GM06990 (cell line): Measurements from ENCODE around the gene TBC1D10B.

ENCODE experiments used
- DNase-seq: peaks from one replicate; pipeline ENCODE4 v3.0.0-alpha.2; 2011; ENCODE audit not compliant: insufficient read length; ENCODE audit errors: extremely low read depth
- H3K27me3 ChIP-seq: replicated peaks from 2 replicates; pipeline ENCODE4 v1.6.0; 2011; ENCODE audit warnings: low read length; ENCODE audit not compliant: control insufficient read depth, insufficient read depth
- H3K36me3 ChIP-seq: 2 replicates; pipeline ENCODE4 v1.5.1; 2011; ENCODE audit warnings: low read length; ENCODE audit not compliant: control insufficient read depth, insufficient read depth
- H3K4me3 ChIP-seq: replicated peaks from 2 replicates; pipeline ENCODE4 v1.5.1; 2011; ENCODE audit warnings: low read depth, mild to moderate bottlenecking, control low read depth, low read length
- CTCF ChIP-seq: IDR thresholded peaks from 2 replicates; pipeline ENCODE4 v1.5.1; 2011; ENCODE audit warnings: low read length, control low read depth, mild to moderate bottlenecking, inconsistent platforms; ENCODE audit not compliant: insufficient read depth, poor library complexity, severe bottlenecking

TBC1D10B gene

DNA sequence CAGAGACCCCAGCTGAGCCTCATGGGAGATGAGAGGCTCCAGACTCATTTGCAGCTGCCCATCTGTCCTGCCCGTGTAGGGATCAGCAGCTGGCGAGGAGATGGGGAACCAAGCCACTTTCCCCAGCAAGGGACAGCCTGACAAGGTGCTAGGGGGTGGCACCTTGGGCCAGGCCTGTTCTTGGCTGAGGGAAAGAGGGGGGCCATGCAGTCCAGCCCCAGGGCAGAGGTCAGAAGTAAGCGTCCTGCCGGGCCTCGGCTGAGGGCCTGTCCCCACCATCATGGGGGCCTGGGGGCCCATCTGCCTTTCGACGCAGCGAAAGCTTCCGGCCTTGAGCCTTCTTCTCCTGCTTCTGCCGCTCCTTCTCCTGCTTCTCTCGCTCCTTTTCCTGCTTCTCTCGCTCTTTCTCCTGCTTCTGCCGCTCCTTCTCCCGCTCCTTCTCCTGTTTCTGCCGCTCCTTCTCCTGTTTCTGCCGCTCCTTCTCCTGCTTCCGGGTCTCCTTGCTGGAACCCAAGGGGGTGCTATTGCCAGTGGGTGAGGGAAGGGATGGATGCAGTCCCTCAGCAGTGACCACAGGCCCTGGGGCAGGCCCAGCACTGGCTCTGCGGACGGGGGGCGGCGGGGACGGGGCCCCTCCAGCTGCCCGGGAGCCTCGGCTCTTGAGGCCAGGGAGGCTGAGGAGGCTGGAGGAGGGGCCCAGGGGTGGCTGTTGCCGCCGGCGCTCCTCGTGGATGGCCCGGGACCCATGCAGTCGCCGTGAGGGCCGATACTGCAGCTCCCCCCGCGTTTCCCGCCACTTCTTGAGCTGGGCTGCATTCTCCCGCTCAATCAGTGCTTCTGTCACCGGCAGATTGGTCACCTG, 12.3 kb downstream of the TBC1D10B start:
- no peak overlapping the region for H3K4me3 ChIP-seq

DNA sequence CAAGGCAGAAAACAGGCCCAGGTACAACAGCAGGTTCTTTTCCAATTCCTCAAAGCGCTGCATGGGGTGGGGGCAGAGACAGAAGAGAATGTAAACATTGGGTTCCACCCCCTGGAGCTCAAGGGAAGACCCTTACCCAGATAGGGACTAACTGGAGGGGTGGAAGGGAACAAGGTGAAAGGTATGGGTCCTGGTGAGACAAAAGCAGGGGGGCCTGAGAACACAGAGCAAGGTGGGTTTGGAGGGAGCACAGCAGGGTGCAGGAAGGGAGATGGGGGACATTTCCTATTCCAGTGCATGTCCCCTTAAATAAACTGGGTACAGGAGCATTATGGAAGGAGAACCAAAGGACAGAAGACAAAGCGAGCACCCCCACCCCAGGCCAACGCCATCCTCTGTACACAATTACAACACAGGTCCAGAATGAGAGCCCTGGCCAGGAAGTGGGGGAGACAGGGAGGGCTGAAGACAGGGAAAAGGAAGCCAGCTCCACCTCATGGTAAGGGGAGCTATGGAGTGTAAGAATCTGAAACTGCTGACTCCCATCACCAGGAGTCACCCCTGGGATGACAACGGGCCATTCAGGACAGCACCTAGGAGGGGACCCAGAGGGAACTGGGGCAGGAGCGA, 13.1 kb downstream of the TBC1D10B start:
- H3K4me3 ChIP-seq, result no peak overlapping the region
- no peak for TF ChIP-seq CTCF
- peaks cover 21% of the 10 kb centered on the region for H3K36me3 ChIP-seq
- H3K27me3 ChIP-seq, result no peaks in the 10 kb centered on the region
- no peak for DNase-seq

More for the DNA sequence above, 12.3 kb downstream of the TBC1D10B start:
- DNase-seq, result no peak
- Histone ChIP-seq H3K36me3 (peaks cover 14% of the 10 kb centered on the region), H3K27me3 (no peaks in the 10 kb centered on the region)
- TF ChIP-seq CTCF, result no peak

GRCh38 chr16:30356401-30357084, 13.8 kb downstream of the TBC1D10B start:
- no peak for TF ChIP-seq CTCF
- no peak for DNase-seq
- H3K36me3 ChIP-seq, result peaks cover 25% of the 10 kb centered on the region
- no peak overlapping the region for H3K4me3 ChIP-seq
- no peaks in the 10 kb centered on the region for H3K27me3 ChIP-seq

GRCh38 chr16:30355954-30356308, 14.4 kb downstream of the TBC1D10B start:
- H3K4me3 ChIP-seq, result peak overlapping the region; percentile 78
- peaks cover 25% of the 10 kb centered on the region for H3K36me3 ChIP-seq

More at GRCh38 chr16:30355954-30356308, 14.4 kb downstream of the TBC1D10B start:
- no peaks in the 10 kb centered on the region for H3K27me3 ChIP-seq
- no peak for TF ChIP-seq CTCF
- DNase-seq, result no peak
